HEK293 (cell line): Measurements from ENCODE around the gene PARS2.

Experiments used
- BCL11A ChIP-seq: fragments of 450-650 bp; formaldehyde crosslinking; IDR thresholded peaks from 2 replicates; pipeline ENCODE4 v1.5.1; 2016; ENCODE audit warnings: low read depth, missing biosample characterization, missing genetic modification characterization
- BCL11B ChIP-seq: fragments of 450-650 bp; formaldehyde crosslinking; IDR thresholded peaks from 2 replicates; pipeline ENCODE4 v1.5.1; 2016; ENCODE audit warnings: low read depth, missing biosample characterization, missing genetic modification characterization
- GLI4 ChIP-seq: fragments of 450-650 bp; formaldehyde crosslinking; IDR thresholded peaks from 2 replicates; pipeline ENCODE4 v1.5.1; 2016; ENCODE audit warnings: missing biosample characterization, missing genetic modification characterization
- KLF10 ChIP-seq: fragments of 450-650 bp; IDR thresholded peaks from 2 replicates; pipeline ENCODE4 v1.5.1; 2018; ENCODE audit warnings: missing biosample characterization, mild to moderate bottlenecking, missing genetic modification characterization
- MEIS1 ChIP-seq: sonication (generic); formaldehyde crosslinking; IDR thresholded peaks from 2 replicates; pipeline ENCODE4 v1.8.1; 2022; ENCODE audit warnings: missing genetic modification reagents, mild to moderate bottlenecking, borderline replicate concordance
- OSR2 ChIP-seq: fragments of 450-650 bp; formaldehyde crosslinking; IDR thresholded peaks from 2 replicates; pipeline ENCODE4 v1.5.1; 2016; ENCODE audit warnings: missing biosample characterization, missing genetic modification characterization
- SETDB1 ChIP-seq: IDR thresholded peaks from one replicate; pipeline ENCODE4 v1.6.1; 2017; ENCODE audit warnings: mild to moderate bottlenecking, low read length, moderate library complexity, mixed read lengths; ENCODE audit not compliant: insufficient read length
- ZBTB1 ChIP-seq: fragments of 450-650 bp; formaldehyde crosslinking; IDR thresholded peaks from 2 replicates; pipeline ENCODE4 v1.5.1; 2016; ENCODE audit warnings: missing biosample characterization, missing genetic modification characterization
- ZBTB48 ChIP-seq: fragments of 450-650 bp; formaldehyde crosslinking; IDR thresholded peaks from 2 replicates; pipeline ENCODE4 v1.5.1; 2016; ENCODE audit warnings: missing biosample characterization, missing genetic modification characterization
- ZEB2 ChIP-seq: fragments of 450-650 bp; formaldehyde crosslinking; IDR thresholded peaks from 2 replicates; pipeline ENCODE4 v1.5.1; 2016; ENCODE audit warnings: missing biosample characterization, missing genetic modification characterization
- ZFHX2 ChIP-seq: fragments of 450-650 bp; formaldehyde crosslinking; conservative IDR thresholded peaks from 2 replicates; pipeline ENCODE4 v1.5.1; 2016; ENCODE audit warnings: missing biosample characterization, missing genetic modification characterization
- ZFP3 ChIP-seq: fragments of 450-650 bp; formaldehyde crosslinking; IDR thresholded peaks from 2 replicates; pipeline ENCODE4 v1.5.1; 2016; ENCODE audit warnings: low read depth, missing biosample characterization, missing genetic modification characterization
- ZIC2 ChIP-seq: fragments of 450-650 bp; formaldehyde crosslinking; IDR thresholded peaks from 2 replicates; pipeline ENCODE4 v1.5.1; 2016; ENCODE audit warnings: missing biosample characterization, missing genetic modification characterization
- ZNF114 ChIP-seq: fragments of 450-650 bp; formaldehyde crosslinking; IDR thresholded peaks from 2 replicates; pipeline ENCODE4 v1.5.0; 2017; ENCODE audit warnings: missing biosample characterization, missing genetic modification characterization
- ZNF121 ChIP-seq: fragments of 450-650 bp; formaldehyde crosslinking; IDR thresholded peaks from 2 replicates; pipeline ENCODE4 v1.5.1; 2016; ENCODE audit warnings: missing biosample characterization, missing genetic modification characterization
- ZNF138 ChIP-seq: fragments of 450-650 bp; formaldehyde crosslinking; IDR thresholded peaks from 2 replicates; pipeline ENCODE4 v1.5.1; 2016; ENCODE audit warnings: missing biosample characterization, missing genetic modification characterization, borderline replicate concordance
- ZNF157 ChIP-seq: fragments of 450-650 bp; formaldehyde crosslinking; IDR thresholded peaks from 2 replicates; pipeline ENCODE4 v1.5.1; 2016; ENCODE audit warnings: missing biosample characterization, missing genetic modification characterization
- ZNF16 ChIP-seq: fragments of 450-650 bp; formaldehyde crosslinking; IDR thresholded peaks from 2 replicates; pipeline ENCODE4 v1.5.1; 2016; ENCODE audit warnings: low read depth, missing biosample characterization, missing genetic modification characterization
- ZNF202 ChIP-seq: fragments of 450-650 bp; formaldehyde crosslinking; IDR thresholded peaks from 2 replicates; pipeline ENCODE4 v1.5.1; 2016; ENCODE audit warnings: missing biosample characterization, missing genetic modification characterization, borderline replicate concordance
- ZNF311 ChIP-seq: fragments of 450-650 bp; formaldehyde crosslinking; IDR thresholded peaks from 2 replicates; pipeline ENCODE4 v1.5.1; 2017; ENCODE audit warnings: missing biosample characterization, missing genetic modification characterization, borderline replicate concordance
- ZNF335 ChIP-seq: fragments of 450-650 bp; formaldehyde crosslinking; conservative IDR thresholded peaks from 2 replicates; pipeline ENCODE4 v1.5.1; 2016; ENCODE audit warnings: missing biosample characterization, missing genetic modification characterization
- ZNF404 ChIP-seq: fragments of 450-650 bp; formaldehyde crosslinking; IDR thresholded peaks from 2 replicates; pipeline ENCODE4 v1.5.1; 2017; ENCODE audit warnings: missing biosample characterization, missing genetic modification characterization
- ZNF426 ChIP-seq: fragments of 450-650 bp; formaldehyde crosslinking; IDR thresholded peaks from 2 replicates; pipeline ENCODE4 v1.5.1; 2017; ENCODE audit warnings: missing biosample characterization, missing genetic modification characterization, mild to moderate bottlenecking, inconsistent platforms, moderate library complexity
- ZNF510 ChIP-seq: fragments of 450-650 bp; formaldehyde crosslinking; IDR thresholded peaks from 2 replicates; pipeline ENCODE4 v1.5.1; 2018; ENCODE audit warnings: mild to moderate bottlenecking, missing genetic modification characterization, missing biosample characterization; ENCODE audit not compliant: insufficient replicate concordance
- ZNF530 ChIP-seq: fragments of 450-650 bp; formaldehyde crosslinking; IDR thresholded peaks from 2 replicates; pipeline ENCODE4 v1.5.1; 2016; ENCODE audit warnings: low read depth, missing biosample characterization, missing genetic modification characterization
- ZNF549 ChIP-seq: fragments of 450-650 bp; IDR thresholded peaks from 2 replicates; pipeline ENCODE4 v1.5.1; 2018; ENCODE audit warnings: missing biosample characterization, missing genetic modification characterization, mild to moderate bottlenecking, inconsistent platforms, moderate library complexity
- ZNF626 ChIP-seq: fragments of 450-650 bp; sonication (Bioruptor Pico); formaldehyde crosslinking; IDR thresholded peaks from 2 replicates; pipeline ENCODE4 v1.5.1; 2018; ENCODE audit warnings: missing biosample characterization, missing genetic modification characterization, inconsistent platforms
- ZNF629 ChIP-seq: fragments of 450-650 bp; formaldehyde crosslinking; IDR thresholded peaks from 2 replicates; pipeline ENCODE4 v1.5.1; 2017; ENCODE audit warnings: missing biosample characterization, missing genetic modification characterization
- ZNF707 ChIP-seq: fragments of 450-650 bp; formaldehyde crosslinking; IDR thresholded peaks from 2 replicates; pipeline ENCODE4 v1.5.1; 2016; ENCODE audit warnings: missing biosample characterization, missing genetic modification characterization
- ZNF747 ChIP-seq: fragments of 450-650 bp; formaldehyde crosslinking; IDR thresholded peaks from 2 replicates; pipeline ENCODE4 v1.5.1; 2016; ENCODE audit warnings: missing biosample characterization, missing genetic modification characterization
- ZNF76 ChIP-seq: fragments of 450-650 bp; formaldehyde crosslinking; IDR thresholded peaks from 2 replicates; pipeline ENCODE4; 2016; ENCODE audit warnings: low read depth, missing biosample characterization, missing genetic modification characterization, borderline replicate concordance
- ZNF792 ChIP-seq: fragments of 450-650 bp; formaldehyde crosslinking; IDR thresholded peaks from 2 replicates; pipeline ENCODE4 v1.5.1; 2016; ENCODE audit warnings: missing biosample characterization, missing genetic modification characterization
- ZSCAN23 ChIP-seq: fragments of 450-650 bp; formaldehyde crosslinking; IDR thresholded peaks from 2 replicates; pipeline ENCODE4 v1.5.1; 2016; ENCODE audit warnings: missing biosample characterization, missing genetic modification characterization
- ZSCAN30 ChIP-seq: fragments of 450-650 bp; IDR thresholded peaks from 2 replicates; pipeline ENCODE4 v1.5.1; 2018; ENCODE audit warnings: missing biosample characterization, mild to moderate bottlenecking, missing genetic modification characterization, moderate library complexity
- TF ChIP-seq, protein P1 (sequence below): fragments of 450-650 bp; formaldehyde crosslinking; IDR thresholded peaks from 2 replicates; pipeline ENCODE4 v1.5.1; 2016; ENCODE audit warnings: missing biosample characterization, missing genetic modification characterization
- TF ChIP-seq, protein P2 (sequence below): fragments of 450-650 bp; formaldehyde crosslinking; IDR thresholded peaks from 2 replicates; pipeline ENCODE4 v1.5.1; 2016; ENCODE audit warnings: missing biosample characterization, missing genetic modification characterization
- TF ChIP-seq, protein P3 (sequence below): fragments of 450-650 bp; formaldehyde crosslinking; IDR thresholded peaks from 2 replicates; pipeline ENCODE4 v1.5.1; 2017; ENCODE audit warnings: missing biosample characterization, missing genetic modification characterization

PARS2 gene

DNA sequence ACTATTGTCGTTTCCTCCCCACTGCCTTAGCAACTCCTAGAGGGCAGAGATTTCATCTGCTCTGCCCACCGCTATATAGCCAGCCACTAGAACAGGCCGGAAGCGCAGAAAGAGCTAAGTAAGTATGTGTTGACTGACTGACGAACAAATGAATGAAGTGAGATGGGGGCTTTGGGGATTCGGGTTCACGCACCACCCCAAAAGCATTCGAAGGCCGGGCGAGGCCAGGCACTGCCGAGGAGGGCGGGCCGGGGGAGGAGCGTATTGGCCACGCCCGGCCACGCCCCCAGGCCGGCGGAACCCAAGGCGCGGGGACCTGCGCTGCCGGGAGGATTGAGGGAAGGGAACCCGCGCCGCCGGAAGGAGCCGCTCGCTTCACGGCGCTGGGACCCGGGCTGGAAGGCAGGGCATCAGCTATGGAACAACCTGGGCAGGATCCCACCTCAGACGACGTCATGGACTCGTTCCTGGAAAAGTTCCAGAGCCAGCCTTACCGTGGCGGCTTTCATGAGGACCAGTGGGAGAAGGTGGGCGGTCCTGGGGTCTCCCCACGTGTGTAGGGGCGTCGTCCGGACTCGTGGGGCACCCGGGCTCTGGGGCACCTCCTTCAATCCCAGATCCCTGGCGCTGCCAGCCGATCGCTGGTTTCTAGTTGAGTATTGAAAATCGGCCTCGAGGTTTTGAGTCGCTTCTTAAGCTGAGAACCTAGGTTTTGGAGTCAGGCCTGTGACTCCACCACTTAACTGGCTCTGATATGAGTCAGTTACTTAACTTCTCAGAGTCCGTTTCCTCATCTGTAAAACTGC is 48.6 kb downstream of the PARS2 start, which contains the start of gene TTC4 (continued):
- TF ChIP-seq ZNF426 (tag by site-specific recombination), result no peak
- peak; percentile 66 for TF ChIP-seq ZFHX2 (tag by site-specific recombination)
- TF ChIP-seq ZNF629 (tag by site-specific recombination), result peak; percentile 87
- TF ChIP-seq ZNF626 (tag by site-specific recombination), result no peak; the same call in 1 of the 2 replicates
- no peak for TF ChIP-seq BCL11B (tag by site-specific recombination)
- TF ChIP-seq SETDB1, result no peak
- no peak for TF ChIP-seq ZNF747 (tag by site-specific recombination)
- TF ChIP-seq ZSCAN23 (tag by site-specific recombination), result peak; percentile 77; the same call in 1 of the 2 replicates
- no peak for TF ChIP-seq ZNF707 (tag by site-specific recombination)
- TF ChIP-seq ZNF16 (tag by site-specific recombination), result no peak
- TF ChIP-seq BCL11A (tag by site-specific recombination), result no peak
- TF ChIP-seq ZFP3 (tag by site-specific recombination), result no peak
- TF ChIP-seq ZIC2 (tag by site-specific recombination), result no peak
- TF ChIP-seq ZEB2 (tag by site-specific recombination), result peak; percentile 64; the same call in 1 of the 2 replicates
- TF ChIP-seq ZNF114 (tag by site-specific recombination), result no peak
- TF ChIP-seq ZNF549 (tag by site-specific recombination), result no peak
- TF ChIP-seq, protein P1, sequence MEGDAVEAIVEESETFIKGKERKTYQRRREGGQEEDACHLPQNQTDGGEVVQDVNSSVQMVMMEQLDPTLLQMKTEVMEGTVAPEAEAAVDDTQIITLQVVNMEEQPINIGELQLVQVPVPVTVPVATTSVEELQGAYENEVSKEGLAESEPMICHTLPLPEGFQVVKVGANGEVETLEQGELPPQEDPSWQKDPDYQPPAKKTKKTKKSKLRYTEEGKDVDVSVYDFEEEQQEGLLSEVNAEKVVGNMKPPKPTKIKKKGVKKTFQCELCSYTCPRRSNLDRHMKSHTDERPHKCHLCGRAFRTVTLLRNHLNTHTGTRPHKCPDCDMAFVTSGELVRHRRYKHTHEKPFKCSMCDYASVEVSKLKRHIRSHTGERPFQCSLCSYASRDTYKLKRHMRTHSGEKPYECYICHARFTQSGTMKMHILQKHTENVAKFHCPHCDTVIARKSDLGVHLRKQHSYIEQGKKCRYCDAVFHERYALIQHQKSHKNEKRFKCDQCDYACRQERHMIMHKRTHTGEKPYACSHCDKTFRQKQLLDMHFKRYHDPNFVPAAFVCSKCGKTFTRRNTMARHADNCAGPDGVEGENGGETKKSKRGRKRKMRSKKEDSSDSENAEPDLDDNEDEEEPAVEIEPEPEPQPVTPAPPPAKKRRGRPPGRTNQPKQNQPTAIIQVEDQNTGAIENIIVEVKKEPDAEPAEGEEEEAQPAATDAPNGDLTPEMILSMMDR (tag by site-specific recombination), result peak; percentile 17; the same call in 1 of the 2 replicates
- TF ChIP-seq ZNF510 (tag by site-specific recombination), result no peak
- TF ChIP-seq GLI4, result peak; percentile 81; the same call in 1 of the 2 replicates
- peak; percentile 80 for TF ChIP-seq ZNF335 (tag by site-specific recombination)
- peak; percentile 89 for TF ChIP-seq ZBTB48 (tag by site-specific recombination)
- no peak for TF ChIP-seq ZNF138
- no peak for TF ChIP-seq ZNF202 (tag by site-specific recombination)
- no peak for TF ChIP-seq ZNF121 (tag by site-specific recombination)
- TF ChIP-seq ZBTB1 (tag by site-specific recombination), result no peak
- peak; percentile 97 for TF ChIP-seq ZSCAN30 (tag by site-specific recombination)
- no peak for TF ChIP-seq ZNF404 (tag by site-specific recombination)
- no peak for TF ChIP-seq ZNF157
- peak; percentile 78; the same call in 1 of the 2 replicates for TF ChIP-seq ZNF76 (tag by site-specific recombination)
- TF ChIP-seq, protein P2, sequence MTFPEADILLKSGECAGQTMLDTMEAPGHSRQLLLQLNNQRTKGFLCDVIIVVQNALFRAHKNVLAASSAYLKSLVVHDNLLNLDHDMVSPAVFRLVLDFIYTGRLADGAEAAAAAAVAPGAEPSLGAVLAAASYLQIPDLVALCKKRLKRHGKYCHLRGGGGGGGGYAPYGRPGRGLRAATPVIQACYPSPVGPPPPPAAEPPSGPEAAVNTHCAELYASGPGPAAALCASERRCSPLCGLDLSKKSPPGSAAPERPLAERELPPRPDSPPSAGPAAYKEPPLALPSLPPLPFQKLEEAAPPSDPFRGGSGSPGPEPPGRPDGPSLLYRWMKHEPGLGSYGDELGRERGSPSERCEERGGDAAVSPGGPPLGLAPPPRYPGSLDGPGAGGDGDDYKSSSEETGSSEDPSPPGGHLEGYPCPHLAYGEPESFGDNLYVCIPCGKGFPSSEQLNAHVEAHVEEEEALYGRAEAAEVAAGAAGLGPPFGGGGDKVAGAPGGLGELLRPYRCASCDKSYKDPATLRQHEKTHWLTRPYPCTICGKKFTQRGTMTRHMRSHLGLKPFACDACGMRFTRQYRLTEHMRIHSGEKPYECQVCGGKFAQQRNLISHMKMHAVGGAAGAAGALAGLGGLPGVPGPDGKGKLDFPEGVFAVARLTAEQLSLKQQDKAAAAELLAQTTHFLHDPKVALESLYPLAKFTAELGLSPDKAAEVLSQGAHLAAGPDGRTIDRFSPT (tag by site-specific recombination), result peak; percentile 73; the same call in 1 of the 2 replicates
- TF ChIP-seq MEIS1 (CRISPR knock-in tag), result no peak
- peak; percentile 96 for TF ChIP-seq KLF10
- TF ChIP-seq, protein P3, sequence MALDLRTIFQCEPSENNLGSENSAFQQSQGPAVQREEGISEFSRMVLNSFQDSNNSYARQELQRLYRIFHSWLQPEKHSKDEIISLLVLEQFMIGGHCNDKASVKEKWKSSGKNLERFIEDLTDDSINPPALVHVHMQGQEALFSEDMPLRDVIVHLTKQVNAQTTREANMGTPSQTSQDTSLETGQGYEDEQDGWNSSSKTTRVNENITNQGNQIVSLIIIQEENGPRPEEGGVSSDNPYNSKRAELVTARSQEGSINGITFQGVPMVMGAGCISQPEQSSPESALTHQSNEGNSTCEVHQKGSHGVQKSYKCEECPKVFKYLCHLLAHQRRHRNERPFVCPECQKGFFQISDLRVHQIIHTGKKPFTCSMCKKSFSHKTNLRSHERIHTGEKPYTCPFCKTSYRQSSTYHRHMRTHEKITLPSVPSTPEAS (tag by site-specific recombination), result 0 out of 2 replicates have a peak, but pooled peaks have one; percentile 27
- TF ChIP-seq ZNF530 (tag by site-specific recombination), result no peak
- no peak for TF ChIP-seq ZNF311 (tag by site-specific recombination)
- no peak for TF ChIP-seq ZNF792 (tag by site-specific recombination)
- TF ChIP-seq OSR2, result no peak
